ENCODE data around the gene GTSE1. TPM values are rescaled to one million over a fixed set of nuclear protein-coding genes. Genes with fewer than 3 reads are reported as not detected.

GTSE1 gene
- 5.9 and 12.4 TPM in 2 replicates for total RNA-seq

GRCh38 chr22:46296257-46297150 is at the start of gene GTSE1:
Gene GTSE1 (plus strand): TSS chr22:46296870. CDS start chr22:46297401, 531 bp downstream.

GRCh38 chr22:46250035-46250782 is 46.5 kb upstream of the GTSE1 start, which contains the start of gene CDPF1:
Gene CDPF1 (minus strand): TSS chr22:46250293. CDS start chr22:46248284, 2,009 bp downstream.

GRCh38 chr22:46263216-46263590 is 33.5 kb upstream of the GTSE1 start, which contains the start of gene PKDREJ:
Gene PKDREJ (minus strand): TSS chr22:46263343. CDS start chr22:46263322, 21 bp downstream.

GRCh38 chr22:46267431-46268279 is 29.0 kb upstream of the GTSE1 start, which contains the start of gene TTC38:
Gene TTC38 (plus strand): TSS chr22:46268008. CDS start chr22:46268040, 32 bp downstream.

GRCh38 chr22:46335201-46336118 is 38.8 kb downstream of the GTSE1 start, which contains the start of gene TRMU:
Gene TRMU (plus strand): TSS chr22:46335714. CDS start chr22:46335765, 51 bp downstream.

Other genes starting within 250 kb of the GTSE1 start
- gene PPARA, start 146.3 kb upstream of the GTSE1 start, total RNA-seq: 4.9 and 7.3 TPM in 2 replicates
- 18.0 and 23.0 TPM in 2 replicates for gene CDPF1, start 46.6 kb upstream of the GTSE1 start, total RNA-seq
- gene PKDREJ, start 33.5 kb upstream of the GTSE1 start, total RNA-seq: under 0.01 TPM in 1 of 2 replicates, not detected in the other
- gene TTC38, start 28.9 kb upstream of the GTSE1 start, total RNA-seq: 25.9 and 46.5 TPM in 2 replicates
- gene TRMU, start 38.8 kb downstream of the GTSE1 start, total RNA-seq: 24.6 and 41.8 TPM in 2 replicates
- 1.6 and 5.2 TPM in 2 replicates for gene CELSR1, start 240.8 kb downstream of the GTSE1 start, total RNA-seq

All from epithelial cell of alveolus of lung (primary cell).